Measurements from ENCODE around the gene ANKRD23.

The ANKRD23 gene

GRCh38 chr2:96835830-96836229 lies 8.0 kb downstream of the ANKRD23 start:
- no peak for DNase-seq

DNA sequence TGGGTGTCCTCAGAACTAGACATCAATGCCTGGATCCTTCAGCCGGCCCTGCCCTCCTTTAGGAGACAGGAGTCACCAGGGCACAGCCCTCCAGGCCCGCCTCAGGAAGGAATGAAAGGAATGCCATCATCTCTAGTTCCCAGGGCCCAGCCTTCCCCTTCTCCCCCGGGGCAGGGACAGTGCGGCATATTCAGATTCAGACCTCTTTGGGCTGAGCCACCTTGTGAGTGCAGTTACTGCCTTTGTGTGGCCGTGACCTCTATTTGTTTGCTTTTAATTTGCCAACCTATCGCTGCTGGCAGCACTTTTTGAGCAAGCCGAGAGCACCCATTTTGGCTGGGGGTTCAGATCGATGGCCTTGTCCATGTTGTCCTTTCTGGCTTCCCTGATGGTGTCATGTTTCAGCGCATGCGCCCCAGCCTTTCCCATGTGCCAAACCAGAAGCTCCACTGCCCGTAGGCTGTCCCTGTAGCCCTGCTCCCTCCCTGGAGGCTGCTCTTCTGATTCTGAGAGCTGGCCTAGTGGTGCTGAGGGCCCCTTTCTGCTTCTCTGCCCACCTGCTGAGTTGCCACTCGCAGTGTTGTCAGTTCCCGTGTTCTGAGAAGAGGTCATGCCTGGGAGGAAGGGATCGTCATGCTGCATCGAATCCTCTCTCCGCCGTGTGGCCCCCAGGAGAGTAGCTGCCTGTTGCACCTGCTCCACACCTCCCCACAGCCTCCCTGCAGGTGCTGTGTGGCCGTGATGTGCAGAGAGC lies 10.9 kb downstream of the ANKRD23 start:
- DNase-seq = no peak

GRCh38 chr2:96832408-96832753 lies 11.4 kb downstream of the ANKRD23 start:
- no peak for DNase-seq

DNA sequence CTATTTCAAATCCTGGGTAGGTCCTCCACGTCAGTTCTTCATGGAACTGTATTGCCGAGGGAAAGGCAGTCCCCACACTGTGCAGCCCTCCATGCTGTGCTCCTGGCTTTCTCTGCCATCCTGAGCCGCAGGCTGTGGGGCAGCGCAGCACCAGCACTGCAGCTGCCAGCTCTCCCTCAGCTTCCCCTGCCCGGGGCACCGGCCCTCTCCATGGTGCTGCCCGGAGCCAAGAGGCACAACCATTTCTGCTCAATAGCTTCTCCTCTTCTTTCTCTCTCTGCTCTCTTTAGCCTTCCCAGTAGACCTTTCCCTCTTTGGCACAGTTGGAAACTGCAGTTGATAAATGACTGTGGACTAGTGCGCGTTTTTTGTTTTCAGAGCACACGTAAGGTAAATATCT lies 12.1 kb downstream of the ANKRD23 start:
- DNase-seq = no peak

GRCh38 chr2:96830044-96830562 lies 13.7 kb downstream of the ANKRD23 start:
- no peak for DNase-seq

- no peak for DNase-seq
Measured at GRCh38 chr2:96828874-96829273, 14.9 kb downstream of the ANKRD23 start.

GRCh38 chr2:96828436-96828835 lies 15.4 kb downstream of the ANKRD23 start:
- no peak for DNase-seq

DNA sequence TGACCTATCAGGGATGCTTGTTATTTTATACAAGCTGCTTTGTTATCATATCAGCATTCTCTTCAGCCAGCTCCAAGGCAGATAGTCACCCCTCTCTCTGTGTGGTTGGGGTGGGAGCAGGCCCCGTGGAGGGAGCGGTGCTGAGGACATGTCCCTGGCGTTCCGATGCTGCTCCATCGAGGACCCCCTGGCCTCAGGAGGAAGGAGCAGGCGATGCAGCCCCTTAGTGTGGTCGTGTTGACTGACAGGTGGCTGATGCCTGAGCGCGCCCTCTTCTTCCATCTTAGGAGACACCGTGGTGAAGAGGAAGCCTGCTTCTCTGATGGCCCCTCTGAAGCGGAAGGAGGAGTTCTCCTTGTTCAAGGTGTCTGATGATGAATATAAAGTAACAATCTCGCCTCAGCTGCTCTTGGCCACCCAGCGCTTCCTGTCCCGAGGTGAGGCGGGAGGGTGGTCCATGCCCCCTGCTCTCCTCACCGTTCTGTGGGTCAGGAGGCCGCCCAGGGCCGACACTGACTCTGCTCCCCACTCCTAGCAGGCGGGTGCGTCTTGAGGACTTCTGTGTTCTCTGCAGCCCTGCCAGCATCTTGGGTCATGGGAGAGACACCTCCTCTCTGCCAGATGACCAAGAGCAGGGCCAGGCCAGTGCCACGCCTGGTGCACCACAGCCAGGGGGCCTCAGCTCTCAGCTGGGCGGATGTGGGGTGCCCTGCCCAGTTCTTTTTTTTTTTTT lies 17.1 kb downstream of the ANKRD23 start:
- DNase-seq = no peak

- DNase-seq = no peak
Measured at GRCh38 chr2:96825057-96825456, 18.8 kb downstream of the ANKRD23 start.

GRCh38 chr2:96824079-96824870 lies 19.5 kb downstream of the ANKRD23 start:
- no peak for DNase-seq

GRCh38 chr2:96823198-96823597 lies 20.6 kb downstream of the ANKRD23 start:
- no peak for DNase-seq

GRCh38 chr2:96822786-96823185 lies 21.0 kb downstream of the ANKRD23 start:
- no peak for DNase-seq

DNA sequence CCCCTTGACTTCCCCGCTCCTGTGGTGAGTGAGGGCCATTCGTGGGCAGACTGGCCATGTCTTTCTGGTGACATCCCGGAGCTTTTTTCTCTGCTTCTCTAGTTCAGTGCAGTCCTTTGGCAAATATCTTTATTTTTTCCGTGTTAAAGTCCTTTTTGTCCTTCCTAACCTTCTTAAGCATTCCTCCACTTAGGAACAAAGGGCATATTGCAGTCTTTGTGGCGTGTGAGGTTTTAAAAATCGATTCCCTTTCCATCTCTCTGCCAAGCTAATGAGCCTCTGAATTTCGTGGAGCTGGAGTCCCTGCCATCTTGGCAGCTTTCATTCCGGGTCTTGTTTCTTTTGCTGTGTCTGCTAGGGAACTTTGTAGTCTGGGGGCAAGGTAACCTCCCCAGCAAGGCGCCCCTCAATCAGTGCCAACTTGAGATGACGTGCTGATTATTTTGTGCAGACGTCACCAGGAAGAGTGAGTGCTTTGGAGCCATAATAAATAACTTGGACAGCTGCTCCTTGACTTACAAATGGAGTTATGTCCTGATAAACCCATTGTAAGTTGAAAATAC lies 22.6 kb downstream of the ANKRD23 start:
- DNase-seq = peak in 1 of 2 donors; percentile 20

DNA sequence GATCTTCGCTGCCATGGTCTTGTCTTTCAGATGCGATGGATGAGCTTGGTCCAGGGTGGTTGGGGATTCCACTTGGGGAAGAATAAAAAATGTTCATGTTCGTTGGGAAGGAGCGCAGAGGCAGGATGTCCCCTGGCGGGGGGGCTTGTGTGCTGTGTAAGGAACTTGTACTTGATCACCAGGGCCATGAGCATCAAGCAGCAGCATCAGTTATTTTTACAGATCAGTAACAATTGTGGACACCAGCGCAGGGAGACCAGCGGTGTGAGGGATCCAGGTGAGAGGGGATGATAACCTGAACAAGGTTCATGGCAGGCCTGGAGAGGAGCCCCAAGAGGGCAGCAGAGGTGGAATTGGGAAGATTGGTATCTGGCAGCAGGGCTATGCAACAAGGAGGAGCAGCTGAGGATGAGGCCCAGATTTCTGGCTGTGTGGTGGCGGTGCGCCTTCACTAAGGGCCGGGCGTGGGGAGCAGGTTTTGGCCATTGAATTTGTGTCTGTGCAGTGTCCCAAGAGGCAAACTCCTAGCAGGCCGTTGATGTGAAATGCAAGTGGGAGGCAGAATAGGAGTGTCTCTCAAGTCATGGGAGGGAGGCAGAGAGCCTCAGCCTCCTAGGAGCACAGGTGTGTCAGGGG lies 23.8 kb downstream of the ANKRD23 start:
- DNase-seq = no peak

DNA sequence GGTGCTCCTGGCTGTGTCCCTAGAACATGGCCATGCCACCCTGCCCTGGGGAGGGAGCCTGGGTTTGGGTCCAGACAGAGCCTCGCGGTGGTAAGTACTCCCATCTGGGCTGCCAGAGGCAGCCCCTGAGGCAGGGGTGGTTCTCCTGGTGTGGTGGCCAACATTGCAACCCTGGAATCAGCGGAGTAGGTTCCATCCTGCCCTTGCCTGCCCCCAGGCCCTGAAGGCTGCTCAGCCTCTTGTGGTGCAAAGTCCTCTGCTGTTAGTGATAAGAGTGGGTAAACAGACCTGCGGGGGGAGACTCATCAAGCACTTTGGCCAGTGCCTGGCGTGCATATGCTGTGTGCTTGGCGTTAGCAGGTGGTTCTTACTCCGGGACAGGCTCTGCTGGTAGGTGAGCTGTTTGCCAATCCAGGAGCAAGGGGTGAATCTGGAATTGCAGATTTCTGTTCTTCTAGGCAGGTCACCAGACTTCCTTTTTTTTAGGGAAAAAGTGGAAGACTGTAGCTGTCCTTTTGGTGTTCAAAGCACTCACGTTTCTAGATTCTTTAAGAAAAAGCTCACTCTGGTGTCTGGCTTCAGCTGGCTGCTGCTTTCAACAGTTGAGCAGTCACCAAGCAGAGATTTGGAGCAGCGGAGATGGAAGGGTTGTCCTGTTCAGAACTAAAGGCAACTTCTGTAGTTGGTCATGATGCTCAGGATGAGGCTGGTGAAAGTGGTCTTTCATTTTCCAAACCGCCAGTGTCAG lies 24.5 kb downstream of the ANKRD23 start:
- DNase-seq = no peak

DNA sequence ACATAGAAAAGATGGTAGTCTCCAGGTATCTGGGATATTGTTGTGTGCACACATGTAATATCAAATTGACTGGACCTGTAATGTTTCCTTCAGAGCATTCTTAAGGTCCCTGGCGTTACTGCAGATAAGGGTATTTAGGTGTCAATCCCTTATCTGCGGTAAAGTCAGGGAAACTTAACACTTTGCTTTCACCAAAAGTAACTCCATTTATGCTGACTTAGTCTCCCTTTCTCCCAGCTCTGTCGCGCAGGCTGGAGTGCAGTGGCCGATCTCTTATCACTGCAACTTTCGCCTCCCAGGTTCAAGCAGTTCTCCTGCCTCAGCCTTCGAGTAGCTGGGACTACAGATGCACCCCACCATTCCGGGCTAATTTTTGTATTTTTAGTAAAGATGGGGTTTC lies 25.9 kb downstream of the ANKRD23 start:
- no peak for DNase-seq

DNA sequence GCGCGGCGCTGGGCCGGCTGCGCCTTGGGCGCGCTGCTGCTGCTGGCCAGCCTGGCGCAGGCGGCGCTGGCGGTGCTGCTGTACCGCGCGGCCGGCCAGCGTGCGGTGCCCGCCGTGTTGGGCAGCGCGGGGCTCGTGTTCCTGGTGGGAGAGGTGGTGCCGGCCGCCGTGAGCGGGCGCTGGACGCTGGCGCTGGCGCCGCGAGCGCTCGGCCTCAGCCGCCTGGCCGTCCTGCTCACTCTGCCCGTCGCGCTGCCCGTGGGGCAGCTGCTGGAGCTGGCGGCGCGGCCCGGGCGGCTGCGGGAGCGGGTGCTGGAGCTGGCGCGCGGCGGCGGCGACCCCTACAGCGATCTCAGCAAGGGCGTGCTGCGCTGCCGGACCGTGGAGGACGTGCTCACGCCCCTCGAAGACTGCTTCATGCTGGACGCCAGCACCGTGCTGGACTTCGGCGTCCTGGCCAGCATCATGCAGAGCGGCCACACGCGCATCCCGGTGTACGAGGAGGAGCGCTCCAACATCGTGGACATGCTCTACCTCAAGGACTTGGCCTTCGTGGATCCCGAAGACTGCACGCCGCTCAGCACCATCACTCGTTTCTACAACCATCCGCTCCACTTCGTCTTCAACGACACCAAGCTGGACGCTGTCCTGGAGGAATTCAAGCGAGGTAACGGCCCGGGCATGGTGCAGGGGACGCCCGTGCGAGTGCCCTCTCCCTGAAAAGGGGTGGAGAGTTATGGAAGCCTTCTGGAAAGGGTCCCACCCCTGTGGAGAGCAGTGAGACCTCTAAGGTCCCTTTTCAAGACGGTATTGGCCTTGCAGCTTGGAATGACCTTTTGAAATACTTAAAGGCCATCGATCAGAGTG lies 26.8 kb downstream of the ANKRD23 start:
- no peak for DNase-seq

GRCh38 chr2:96816127-96816835 lies 27.5 kb downstream of the ANKRD23 start, which contains the start of gene CNNM3:
Gene CNNM3 (plus strand): TSS chr2:96816268. CDS start chr2:96816278, 10 bp downstream.
- DNase-seq = peak; percentile 95 to 96

- peak in 1 of 2 donors; percentile 21 for DNase-seq
Measured at GRCh38 chr2:96815326-96816126, 28.3 kb downstream of the ANKRD23 start.
